Urinary bladder (tissue), 4 donors: ENCODE data around the gene CD99. TPM values are rescaled to one million over a fixed set of nuclear protein-coding genes. Genes with fewer than 3 reads are reported as not detected.

Source experiments
- DNase-seq: peaks from one replicate; pipeline ENCODE4 v3.0.0-alpha.2; 2015; ENCODE audit errors: extremely low spot score
- H3K27ac ChIP-seq: one replicate; pipeline ENCODE4 v1.5.1; 2013; ENCODE audit warnings: low read depth, mild to moderate bottlenecking, moderate library complexity
- H3K36me3 ChIP-seq: one replicate; pipeline ENCODE4 v1.6.1; 2013; ENCODE audit warnings: mild to moderate bottlenecking, moderate library complexity; ENCODE audit not compliant: insufficient read depth
- H3K4me1 ChIP-seq: one replicate; pipeline ENCODE4 v1.6.1; 2013; ENCODE audit warnings: mild to moderate bottlenecking, moderate library complexity; ENCODE audit not compliant: insufficient read depth
- H3K4me3 ChIP-seq: one replicate; pipeline ENCODE4 v1.5.1; 2013; ENCODE audit warnings: low read depth, low read length
- WGBS: extraction: QIAGEN DNeasy Blood & Tissue Kit; methylation state at CpG from one replicate; pipeline ENCODE4 v1.1.7; 2013; 5-methylcytosine and 5-hydroxymethylcytosine counted together
- polyA plus RNA-seq: library from polyadenylated mRNA; stranded (reverse); fragments of 200-250 nt; gene quantifications from one replicate; pipeline ENCODE4 v1.2.3, GENCODE V29; 2013
- total RNA-seq: library from RNA; depleted of rRNA; stranded (reverse); fragments of >200 nt; gene quantifications from one replicate; pipeline ENCODE4 v1.2.3, GENCODE V29; 2014
- donor health status: healthy with polysubstance abuse.
- donor health status: healthy.

The CD99 gene
- total and polyA plus RNA-seq, 2 donors: 95.6 to 496 TPM

- Histone ChIP-seq H3K27ac (no peak overlapping the region), H3K4me1 (no peaks in the 10 kb centered on the region), H3K4me3 (no peak overlapping the region), H3K36me3 (no peaks in the 10 kb centered on the region)
- DNase-seq: no peak
- 64% methylated on average over 9 of the region's 9 CpGs for WGBS
These were observed 6.7 kb downstream of the CD99 start for GRCh38 chrX:2697741-2698299.

- DNase-seq: no peak
- no peaks in the 10 kb centered on the region for H3K4me1 ChIP-seq
- WGBS: 81% methylated on average over 5 of the region's 5 CpGs
- no peak overlapping the region for H3K4me3 ChIP-seq
- H3K27ac ChIP-seq: peak overlapping the region; percentile 1
- H3K36me3 ChIP-seq: no peaks in the 10 kb centered on the region
These were observed 7.5 kb downstream of the CD99 start for GRCh38 chrX:2698604-2699003.

GRCh38 chrX:2699959-2700358 lies 8.9 kb downstream of the CD99 start:
- WGBS: 83% methylated on average over 4 of the region's 4 CpGs
- Histone ChIP-seq H3K4me3 (no peak overlapping the region), H3K27ac (no peak overlapping the region), H3K4me1 (no peaks in the 10 kb centered on the region), H3K36me3 (no peaks in the 10 kb centered on the region)
- DNase-seq: no peak

GRCh38 chrX:2700405-2701320 lies 9.6 kb downstream of the CD99 start:
- no peak for DNase-seq
- Histone ChIP-seq H3K4me3 (no peak overlapping the region), H3K27ac (no peak overlapping the region), H3K36me3 (no peaks in the 10 kb centered on the region), H3K4me1 (no peaks in the 10 kb centered on the region)
- 97% methylated on average over 9 of the region's 9 CpGs for WGBS

- H3K4me1 ChIP-seq: no peaks in the 10 kb centered on the region
- DNase-seq: no peak
These were observed 10.5 kb downstream of the CD99 start for GRCh38 chrX:2701600-2701999.

GRCh38 chrX:2703991-2704369 lies 12.9 kb downstream of the CD99 start:
- H3K4me3 ChIP-seq: no peak overlapping the region
- no peak overlapping the region for H3K27ac ChIP-seq
- H3K36me3 ChIP-seq: no peaks in the 10 kb centered on the region
- H3K4me1 ChIP-seq: no peaks in the 10 kb centered on the region
- WGBS: 27% methylated on average over 14 of the region's 14 CpGs
- DNase-seq: no peak

More at GRCh38 chrX:2701600-2701999, 10.5 kb downstream of the CD99 start:
- H3K4me3 ChIP-seq: no peak overlapping the region
- H3K36me3 ChIP-seq: no peaks in the 10 kb centered on the region
- no peak overlapping the region for H3K27ac ChIP-seq
- 45% methylated on average over 6 of the region's 6 CpGs for WGBS

- Histone ChIP-seq H3K4me3 (no peak overlapping the region), H3K36me3 (no peaks in the 10 kb centered on the region), H3K4me1 (no peaks in the 10 kb centered on the region), H3K27ac (no peak overlapping the region)
- 67% methylated on average over 18 of the region's 18 CpGs for WGBS
- no peak for DNase-seq
These were observed 14.1 kb downstream of the CD99 start for GRCh38 chrX:2705046-2705832.

- H3K4me1 ChIP-seq: no peaks in the 10 kb centered on the region
- no peak for DNase-seq
- H3K36me3 ChIP-seq: no peaks in the 10 kb centered on the region
- peak overlapping the region; percentile 53 for H3K27ac ChIP-seq
- H3K4me3 ChIP-seq: no peak overlapping the region
- WGBS: 16% methylated on average over 12 of the region's 12 CpGs
These were observed 16.3 kb downstream of the CD99 start for GRCh38 chrX:2707334-2707760.

GRCh38 chrX:2708021-2708420 lies 16.9 kb downstream of the CD99 start:
- Histone ChIP-seq H3K4me3 (no peak overlapping the region), H3K36me3 (no peaks in the 10 kb centered on the region), H3K4me1 (no peaks in the 10 kb centered on the region), H3K27ac (no peak overlapping the region)
- 71% methylated on average over 6 of the region's 6 CpGs for WGBS
- DNase-seq: no peak

GRCh38 chrX:2708592-2709188 lies 17.6 kb downstream of the CD99 start:
- Histone ChIP-seq H3K27ac (no peak overlapping the region), H3K4me3 (no peak overlapping the region), H3K36me3 (no peaks in the 10 kb centered on the region), H3K4me1 (no peaks in the 10 kb centered on the region)
- DNase-seq: no peak
- 81% methylated on average over 10 of the region's 10 CpGs for WGBS

GRCh38 chrX:2709556-2709955 lies 18.5 kb downstream of the CD99 start:
- Histone ChIP-seq H3K27ac (no peak overlapping the region), H3K4me3 (no peak overlapping the region), H3K4me1 (no peaks in the 10 kb centered on the region), H3K36me3 (no peaks in the 10 kb centered on the region)
- no peak for DNase-seq
- WGBS: 86% methylated on average over 9 of the region's 9 CpGs

- H3K27ac ChIP-seq: peak overlapping the region; percentile 47
- H3K4me3 ChIP-seq: peak overlapping the region; percentile 21
- DNase-seq: no peak
- H3K4me1 ChIP-seq: no peaks in the 10 kb centered on the region
- no peaks in the 10 kb centered on the region for H3K36me3 ChIP-seq
- 16% methylated on average over 15 of the region's 15 CpGs for WGBS
These were observed 19.1 kb downstream of the CD99 start for GRCh38 chrX:2710041-2710840.

- WGBS: 95% methylated on average over 2 of the region's 2 CpGs
- Histone ChIP-seq H3K27ac (no peak overlapping the region), H3K36me3 (no peaks in the 10 kb centered on the region), H3K4me3 (no peak overlapping the region), H3K4me1 (no peaks in the 10 kb centered on the region)
- no peak for DNase-seq
These were observed 20.3 kb downstream of the CD99 start for GRCh38 chrX:2711441-2711840.
